ENCODE measurements around the gene CCDC97.

Gene CCDC97

GRCh38 chr19:41320185-41320518, 10.2 kb downstream of the CCDC97 start:
- no peaks in the 10 kb centered on the region for H3K9me3 ChIP-seq (ENCODE audit: insufficient read depth, low read depth, low read length)
- H3K4me1 ChIP-seq (ENCODE audit: insufficient read depth, low read length, poor library complexity, severe bottlenecking): peaks cover 19% of the 10 kb centered on the region
- peaks cover 5% of the 10 kb centered on the region; the same call in 1 of the 2 replicates for H3K79me2 ChIP-seq (ENCODE audit: insufficient read depth, low read length)
- no peak overlapping the region for H3K4me3 ChIP-seq (ENCODE audit: low read length, poor library complexity, severe bottlenecking)
- H3K36me3 ChIP-seq (ENCODE audit: insufficient read depth, low read length): peaks cover 40% of the 10 kb centered on the region; the same call in 1 of the 2 replicates
- H2AFZ ChIP-seq (ENCODE audit: low read length): no peak overlapping the region
- no peak overlapping the region for H3K9ac ChIP-seq (ENCODE audit: low read depth, low read length, poor library complexity, severe bottlenecking)
- TF ChIP-seq CTCF (conservative IDR thresholded peaks at IDR 0.05; ENCODE audit: low read length): no peak
- TF ChIP-seq EZH2phosphoT487 (IDR thresholded peaks at IDR 0.05; ENCODE audit: borderline replicate concordance): no peak
- H3K4me2 ChIP-seq (ENCODE audit: low read depth, low read length, poor library complexity, severe bottlenecking): no peak overlapping the region
- no peaks in the 10 kb centered on the region for H3K27me3 ChIP-seq (ENCODE audit: insufficient read depth, low read length, poor library complexity, severe bottlenecking)
- H4K20me1 ChIP-seq (ENCODE audit: insufficient read depth, low read length, poor library complexity, severe bottlenecking): no peaks in the 10 kb centered on the region
- no peaks in the 10 kb centered on the region for H3K9me2 ChIP-seq (replicated peaks; ENCODE audit: low read depth, low read length)
- H3F3A ChIP-seq (ENCODE audit: low read depth): no peaks in the 10 kb centered on the region

GRCh38 chr19:41320568-41320967, 10.6 kb downstream of the CCDC97 start:
- H3K4me3 ChIP-seq (ENCODE audit: low read length, poor library complexity, severe bottlenecking): no peak overlapping the region
- H2AFZ ChIP-seq (ENCODE audit: low read length): no peak overlapping the region
- no peaks in the 10 kb centered on the region for H3K27me3 ChIP-seq (ENCODE audit: insufficient read depth, low read length, poor library complexity, severe bottlenecking)
- no peaks in the 10 kb centered on the region for H4K20me1 ChIP-seq (ENCODE audit: insufficient read depth, low read length, poor library complexity, severe bottlenecking)
- H3K4me1 ChIP-seq (ENCODE audit: insufficient read depth, low read length, poor library complexity, severe bottlenecking): peaks cover 19% of the 10 kb centered on the region
- H3K79me2 ChIP-seq (ENCODE audit: insufficient read depth, low read length): peaks cover 5% of the 10 kb centered on the region; the same call in 1 of the 2 replicates
- no peak overlapping the region for H3K4me2 ChIP-seq (ENCODE audit: low read depth, low read length, poor library complexity, severe bottlenecking)
- H3K9me3 ChIP-seq (ENCODE audit: insufficient read depth, low read depth, low read length): no peaks in the 10 kb centered on the region
- TF ChIP-seq EZH2phosphoT487 (IDR thresholded peaks at IDR 0.05; ENCODE audit: borderline replicate concordance) (no peak), CTCF (conservative IDR thresholded peaks at IDR 0.05; ENCODE audit: low read length) (no peak)
- H3K36me3 ChIP-seq (ENCODE audit: insufficient read depth, low read length): peaks cover 40% of the 10 kb centered on the region; the same call in 1 of the 2 replicates
- H3F3A ChIP-seq (ENCODE audit: low read depth): no peaks in the 10 kb centered on the region
- H3K9ac ChIP-seq (ENCODE audit: low read depth, low read length, poor library complexity, severe bottlenecking): no peak overlapping the region
- H3K9me2 ChIP-seq (replicated peaks; ENCODE audit: low read depth, low read length): no peaks in the 10 kb centered on the region

GRCh38 chr19:41321204-41321599, 11.2 kb downstream of the CCDC97 start:
- Histone ChIP-seq H4K20me1 (ENCODE audit: insufficient read depth, low read length, poor library complexity, severe bottlenecking) (no peaks in the 10 kb centered on the region), H3K27me3 (ENCODE audit: insufficient read depth, low read length, poor library complexity, severe bottlenecking) (no peaks in the 10 kb centered on the region), H2AFZ (ENCODE audit: low read length) (no peak overlapping the region), H3K4me1 (ENCODE audit: insufficient read depth, low read length, poor library complexity, severe bottlenecking) (peaks cover 21% of the 10 kb centered on the region), H3K4me3 (ENCODE audit: low read length, poor library complexity, severe bottlenecking) (no peak overlapping the region), H3K79me2 (ENCODE audit: insufficient read depth, low read length) (peaks cover 11% of the 10 kb centered on the region; the same call in 1 of the 2 replicates), H3F3A (ENCODE audit: low read depth) (no peaks in the 10 kb centered on the region), H3K9me3 (ENCODE audit: insufficient read depth, low read depth, low read length) (no peaks in the 10 kb centered on the region), H3K4me2 (ENCODE audit: low read depth, low read length, poor library complexity, severe bottlenecking) (peak overlapping the region; percentile 35), H3K9ac (ENCODE audit: low read depth, low read length, poor library complexity, severe bottlenecking) (peak overlapping the region; percentile 5), H3K36me3 (ENCODE audit: insufficient read depth, low read length) (peaks cover 40% of the 10 kb centered on the region; the same call in 1 of the 2 replicates), H3K9me2 (replicated peaks; ENCODE audit: low read depth, low read length) (no peaks in the 10 kb centered on the region)
- no peak for TF ChIP-seq EZH2phosphoT487 (IDR thresholded peaks at IDR 0.05; ENCODE audit: borderline replicate concordance)
- TF ChIP-seq CTCF (conservative IDR thresholded peaks at IDR 0.05; ENCODE audit: low read length): no peak

All from Loucy (cell line).